GM18861 (cell line): ENCODE measurements around the gene TGM3.

Experiments used
- ATAC-seq: cut with Tn5 transposase; IDR thresholded peaks from one replicate; pipeline ENCODE4 v1.9.1; 2021; ENCODE audit not compliant: unreplicated experiment

The TGM3 gene

GRCh38 chr20:2283706-2284423 is 11.9 kb upstream of the TGM3 start:
- no peak for ATAC-seq

DNA sequence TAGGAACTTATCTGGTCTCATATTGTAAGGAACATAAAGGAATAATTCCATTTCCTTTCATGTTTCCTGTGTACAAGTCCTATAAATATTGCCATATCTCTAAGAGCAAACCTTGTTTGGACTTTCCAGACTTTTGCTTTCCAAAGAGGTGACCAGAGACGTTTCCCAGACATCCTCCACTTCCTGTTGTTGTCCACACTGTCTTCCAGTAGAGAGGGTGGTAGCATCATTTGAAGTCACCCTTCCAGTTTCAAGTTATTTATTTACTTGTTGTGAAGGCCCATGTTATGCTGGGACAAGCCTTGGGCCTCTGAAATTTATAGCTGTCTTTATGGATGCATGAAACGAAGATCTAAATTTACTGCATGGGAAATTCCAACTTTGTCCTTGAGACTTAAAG is 10.6 kb upstream of the TGM3 start:
- ATAC-seq: no peak

- no peak for ATAC-seq
These were observed 10.2 kb upstream of the TGM3 start for GRCh38 chr20:2285613-2286012.

- ATAC-seq: no peak
These were observed 8.3 kb upstream of the TGM3 start for GRCh38 chr20:2287504-2287903.

DNA sequence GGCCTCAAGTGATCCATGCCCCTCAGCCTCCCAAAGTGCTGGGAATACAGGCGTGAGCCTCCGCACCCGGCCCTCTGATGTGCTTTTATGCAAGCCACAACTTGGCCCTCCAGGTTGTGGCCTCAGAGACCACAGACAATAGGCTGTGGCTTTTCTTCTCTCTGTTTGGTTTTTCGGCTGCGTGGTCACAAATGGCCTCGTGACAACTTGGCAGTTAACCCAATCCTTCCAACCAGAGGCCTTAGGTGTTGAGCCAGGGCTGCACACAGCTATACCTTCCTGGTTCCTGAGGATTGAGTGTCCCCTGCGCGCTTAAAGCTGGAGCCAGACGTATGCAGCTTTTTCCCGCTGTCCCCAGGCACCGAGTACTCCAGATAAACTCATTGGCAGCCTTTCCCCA is 6.3 kb upstream of the TGM3 start:
- no peak for ATAC-seq

DNA sequence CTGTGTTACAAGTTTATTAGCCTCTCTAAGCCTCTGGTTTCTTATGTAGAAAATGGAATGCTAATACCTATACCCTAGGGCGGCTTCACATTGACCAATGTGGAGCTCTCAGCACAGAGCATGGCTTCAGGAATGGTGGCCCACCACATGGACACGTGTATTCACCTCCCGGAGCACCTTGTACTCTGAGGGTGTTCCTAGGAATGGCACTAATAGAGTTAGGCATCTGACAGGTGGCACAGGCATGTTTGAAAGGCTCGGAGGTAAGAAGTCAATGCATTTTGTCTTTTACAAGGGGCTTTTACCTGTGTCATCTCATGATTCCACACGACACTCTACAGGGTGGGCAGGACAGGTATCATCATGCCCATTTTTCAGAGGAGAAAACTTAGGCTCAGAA is 5.3 kb upstream of the TGM3 start:
- ATAC-seq: no peak

DNA sequence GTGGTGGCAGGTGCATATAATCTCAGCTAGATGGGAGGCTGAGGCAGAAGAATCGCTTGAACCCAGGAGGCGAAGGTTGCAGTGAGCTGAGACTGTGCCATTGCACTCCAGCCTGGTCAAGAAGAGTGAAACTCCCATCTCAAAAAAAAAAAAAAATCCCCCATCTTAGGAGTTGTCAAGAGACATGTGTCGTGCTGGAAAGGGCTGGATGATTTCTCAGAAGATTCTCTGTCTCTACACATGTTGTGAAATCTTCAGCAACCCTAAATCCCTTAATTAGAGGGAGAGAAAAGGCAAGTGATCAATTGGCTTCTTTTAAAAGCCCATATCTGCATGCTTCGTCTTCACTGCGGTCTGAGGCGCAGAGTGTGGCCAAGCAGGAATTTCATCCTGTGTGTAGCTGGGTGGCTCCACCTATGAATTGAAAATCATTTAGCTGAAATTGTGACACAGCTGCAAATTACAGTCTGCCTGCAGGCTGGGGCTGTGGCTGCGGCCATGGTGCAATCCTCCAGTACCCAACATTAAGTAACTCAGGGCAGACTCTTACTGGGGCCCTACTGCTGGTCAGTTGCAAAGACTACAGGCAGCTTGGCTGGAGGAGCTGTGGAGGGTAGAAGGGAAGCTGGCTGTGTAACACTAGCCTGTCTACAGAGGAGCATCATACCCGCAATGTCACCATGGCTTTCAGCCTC is 3.2 kb upstream of the TGM3 start:
- no peak for ATAC-seq

DNA sequence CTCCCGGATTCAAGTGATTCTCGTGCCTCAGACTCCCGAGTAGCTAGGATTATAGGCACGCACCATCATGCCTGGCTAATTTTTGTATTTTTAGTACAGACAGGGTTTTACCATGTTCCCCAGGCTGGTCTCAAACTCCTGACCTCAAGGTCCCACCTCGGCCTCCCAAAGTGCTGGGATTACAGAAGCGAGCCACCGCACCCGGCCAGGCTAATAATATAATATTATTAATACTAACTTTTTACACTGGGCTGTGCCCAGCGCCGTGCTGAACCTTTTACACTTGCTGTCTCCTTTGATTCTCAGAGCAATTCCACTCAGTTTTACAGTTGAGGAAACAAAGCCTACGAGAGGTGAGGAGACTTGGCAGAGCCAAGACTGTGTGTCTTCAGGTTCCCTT is 2.3 kb upstream of the TGM3 start:
- no peak for ATAC-seq

GRCh38 chr20:2293971-2294370 is 1.8 kb upstream of the TGM3 start:
- ATAC-seq: no peak

DNA sequence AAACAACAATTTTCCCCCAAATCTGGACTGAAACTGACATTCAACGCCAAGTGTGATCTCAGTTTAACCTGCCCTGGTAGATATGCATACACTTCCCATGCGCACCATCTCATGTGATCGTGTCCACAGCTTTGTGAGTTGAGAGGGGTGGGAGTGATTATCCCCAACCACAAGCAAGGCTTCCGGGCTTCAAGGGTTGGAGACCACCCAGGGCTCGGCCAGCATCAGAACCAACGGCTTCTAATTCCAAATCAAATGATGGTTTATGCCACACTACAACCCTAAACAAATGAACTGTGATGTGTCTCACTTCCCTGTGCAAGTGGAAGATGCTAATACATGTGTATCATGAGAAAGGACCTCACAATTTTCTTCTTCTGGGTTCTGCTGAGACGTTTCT is 515 bp upstream of the TGM3 start:
- ATAC-seq: no peak

- ATAC-seq: no peak
These were observed 939 bp downstream of the TGM3 start for GRCh38 chr20:2296524-2297356.

DNA sequence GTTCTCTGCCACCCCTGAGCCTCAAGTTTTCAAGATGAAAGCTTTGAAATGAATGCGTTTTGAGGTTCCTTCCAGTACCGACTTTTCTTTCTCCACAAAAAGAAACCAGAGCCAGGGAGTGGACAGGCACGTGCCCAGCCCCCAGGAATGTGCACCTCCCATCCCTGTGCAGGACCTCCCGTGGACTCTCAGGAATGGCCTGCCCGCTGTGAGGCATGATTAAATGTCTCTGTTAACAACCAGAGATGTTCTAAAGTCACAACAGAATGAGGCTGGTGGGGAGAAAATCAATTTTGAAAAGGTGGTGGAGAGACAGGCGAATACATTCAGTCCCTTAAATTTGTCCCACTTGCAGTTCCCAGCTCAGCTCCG is 1.5 kb downstream of the TGM3 start:
- no peak for ATAC-seq

DNA sequence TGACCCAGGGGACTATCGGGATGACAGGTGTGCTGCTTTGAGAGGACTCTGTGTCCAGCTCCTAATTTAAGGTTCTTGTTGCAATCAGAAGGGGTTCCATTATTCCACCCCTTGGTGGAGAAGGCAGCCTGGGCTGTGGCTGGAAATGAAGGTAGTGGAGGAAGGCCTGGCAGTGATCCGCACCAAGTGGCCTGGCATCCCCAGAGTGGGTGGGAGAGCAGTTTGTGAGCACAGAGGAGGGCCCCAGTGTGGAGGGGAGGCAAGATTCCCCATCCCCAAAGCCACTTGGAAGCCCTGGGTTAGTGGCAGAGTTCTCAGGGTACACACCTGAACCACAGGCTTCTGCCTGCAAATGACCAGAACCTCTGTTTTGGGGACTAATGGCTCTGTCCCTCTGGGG is 2.3 kb downstream of the TGM3 start:
- no peak for ATAC-seq

GRCh38 chr20:2298701-2299100 is 2.9 kb downstream of the TGM3 start:
- ATAC-seq: no peak

DNA sequence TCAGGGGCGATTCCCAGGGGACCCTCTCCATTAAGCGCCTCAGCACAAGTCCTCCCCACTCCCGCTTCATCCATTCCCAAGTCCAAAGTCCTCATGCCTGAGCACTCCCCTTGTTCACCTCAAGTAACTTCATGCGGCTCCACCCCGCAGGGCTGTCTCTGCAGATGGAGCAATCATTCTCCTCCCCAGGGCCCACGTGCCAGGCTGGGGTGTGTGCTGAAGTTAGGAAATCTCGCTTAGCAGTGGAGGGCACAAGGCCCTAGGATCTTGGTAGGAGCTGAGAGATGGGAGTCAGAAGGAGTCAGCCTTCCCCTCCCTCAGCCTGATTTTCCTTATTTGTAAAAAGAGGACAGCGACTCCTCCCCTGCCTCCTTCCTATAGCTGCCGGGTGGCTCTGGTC is 3.5 kb downstream of the TGM3 start:
- ATAC-seq: no peak

DNA sequence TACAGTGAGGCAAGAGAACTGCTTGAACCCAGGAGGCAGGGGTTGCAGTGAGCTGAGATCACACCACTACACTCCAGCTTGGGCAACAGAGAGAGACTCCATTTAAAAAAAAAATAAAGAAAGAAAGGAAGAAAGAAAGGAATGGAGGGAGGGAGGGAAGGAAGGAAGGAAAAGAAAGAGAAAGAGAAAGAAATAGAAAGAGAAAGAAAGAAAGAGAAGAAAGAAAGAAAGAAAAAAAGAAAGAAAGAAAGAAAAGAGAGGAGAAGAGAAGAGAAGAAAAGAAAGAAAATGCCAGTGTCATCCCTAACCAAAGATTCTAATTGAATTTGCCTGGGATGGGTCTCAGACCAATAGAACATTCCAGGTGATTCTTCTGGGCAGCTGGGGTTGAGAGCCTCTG is 4.2 kb downstream of the TGM3 start:
- no peak for ATAC-seq

- ATAC-seq: no peak
These were observed 4.6 kb downstream of the TGM3 start for GRCh38 chr20:2300420-2300819.

- ATAC-seq: no peak
These were observed 5.4 kb downstream of the TGM3 start for GRCh38 chr20:2301164-2301622.

DNA sequence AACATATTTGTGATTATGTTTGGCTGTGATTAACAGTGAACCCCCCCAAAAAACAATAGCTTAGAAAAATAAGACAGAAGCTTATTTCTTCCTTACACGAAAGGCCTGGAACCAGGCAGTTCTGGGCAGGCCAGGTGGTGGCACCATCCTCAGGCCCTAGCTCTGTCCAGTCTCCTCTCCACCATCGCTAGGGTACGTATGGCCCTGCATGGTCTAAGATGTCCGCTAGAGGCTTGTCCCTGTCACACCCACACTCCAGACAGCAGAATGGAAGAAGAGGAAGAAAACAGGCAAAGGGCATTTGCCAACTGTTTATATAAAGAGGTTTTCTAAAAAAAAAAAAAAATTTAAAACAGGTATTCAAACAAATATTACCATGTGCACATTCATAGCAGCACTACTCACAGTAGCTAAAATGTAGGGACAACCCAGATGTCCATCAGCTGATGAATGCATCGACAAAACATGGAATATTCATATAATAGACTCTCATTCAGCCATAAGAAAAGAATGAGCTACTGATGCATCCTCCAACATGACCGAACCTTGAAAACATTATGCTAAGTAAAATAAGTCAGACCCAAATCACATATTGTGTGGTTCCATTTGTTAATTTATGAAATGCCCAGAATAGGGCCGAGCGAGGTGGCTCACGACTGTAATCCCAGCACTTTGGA is 6.7 kb downstream of the TGM3 start:
- no peak for ATAC-seq

DNA sequence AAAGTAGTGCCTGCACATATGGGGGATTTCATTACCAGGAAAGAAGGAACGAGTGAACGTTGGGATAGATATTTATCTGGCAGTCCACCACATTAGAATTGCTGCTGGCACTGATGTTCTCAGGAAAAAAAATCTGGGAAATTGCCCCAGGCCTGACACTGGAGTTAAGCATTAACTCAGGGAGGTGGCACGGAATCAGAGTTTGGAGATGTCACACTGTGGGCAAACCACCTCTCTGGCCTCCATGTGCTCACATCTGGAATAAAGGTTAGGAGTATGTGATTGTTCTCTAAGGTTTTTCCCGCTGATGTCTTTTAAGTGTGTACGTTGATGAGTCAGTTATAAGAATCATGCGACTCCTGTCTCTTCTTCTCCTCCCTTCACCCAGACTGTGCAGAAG is 7.9 kb downstream of the TGM3 start:
- ATAC-seq: no peak

DNA sequence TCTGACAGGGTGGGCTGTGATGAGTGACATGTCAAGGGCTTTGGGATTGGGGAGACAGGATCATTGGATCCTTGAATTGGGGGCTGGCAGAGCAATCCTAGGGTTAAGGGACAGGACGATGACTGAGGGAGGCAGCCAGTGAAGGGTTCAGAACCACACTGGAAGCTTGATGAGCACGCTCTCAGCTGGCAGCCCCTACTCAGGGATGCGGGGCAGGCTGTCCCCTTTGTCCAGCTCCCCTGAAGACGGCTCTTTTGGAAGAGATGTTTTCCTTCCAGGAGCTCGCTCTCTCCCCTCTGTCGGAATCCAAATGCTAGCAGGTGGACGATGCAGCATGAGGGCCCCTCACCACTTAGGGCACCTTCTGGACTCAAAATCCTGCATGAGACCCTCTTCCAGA is 8.4 kb downstream of the TGM3 start:
- no peak for ATAC-seq
